B cell (primary cell): Measurements from ENCODE around the gene STXBP2.

ENCODE experiments used
- CTCF ChIP-seq: fragments of 200-600 bp; IDR thresholded peaks from one replicate; pipeline ENCODE4 v1.8.0; 2022; ENCODE audit warnings: antibody characterized with exemption, mild to moderate bottlenecking
- EZH2 ChIP-seq: IDR thresholded peaks from 2 replicates; pipeline ENCODE4 v1.6.1; 2012; ENCODE audit warnings: borderline replicate concordance, low read depth, mild to moderate bottlenecking, moderate library complexity, low read length; ENCODE audit not compliant: insufficient read depth, poor library complexity, severe bottlenecking

GRCh38 chr19:7640803-7641202 lies 3.9 kb downstream of the STXBP2 start:
- no peak for TF ChIP-seq CTCF
- no peak for TF ChIP-seq EZH2
